Prostate gland (tissue), 2 donors: ENCODE measurements around the gene GSG1. TPM values are rescaled to one million over a fixed set of nuclear protein-coding genes. Genes with fewer than 3 reads are reported as not detected.

ENCODE experiments used
- DNase-seq: peaks from one replicate; pipeline ENCODE4 v3.0.0-alpha.2; 2019; ENCODE audit warnings: low spot score
- H3K27ac ChIP-seq, 2 donors: fragments of 200-600 bp; sonication (generic); 2 replicates each; pipeline ENCODE4 v1.5.1; 2017 to 2019
- H3K27me3 ChIP-seq: fragments of 200-600 bp; sonication (generic); replicated peaks from 2 replicates; pipeline ENCODE4 v1.5.1; 2019; ENCODE audit not compliant: insufficient read depth
- H3K36me3 ChIP-seq, 2 donors: fragments of 200-600 bp; sonication (generic); 1 replicate in 1 of 2; 2 replicates in 1 of 2; pipeline versions ENCODE4 v1.5.1 to v1.8.1; 2017 to 2019
- H3K4me1 ChIP-seq: fragments of 200-600 bp; sonication (generic); replicated peaks from 2 replicates; pipeline ENCODE4 v1.5.1; 2019
- H3K4me3 ChIP-seq, 2 donors: fragments of 200-600 bp; sonication (generic); 2 replicates each; pipeline ENCODE4 v1.5.1; 2017 to 2019
- H3K9me3 ChIP-seq: fragments of 200-600 bp; sonication (generic); 2 replicates; pipeline ENCODE4 v1.5.1; 2017
- POLR2A ChIP-seq: fragments of 450-650 bp; IDR thresholded peaks from one replicate; pipeline ENCODE4 v1.6.1; 2016; ENCODE audit warnings: antibody characterized with exemption, mild to moderate bottlenecking
- POLR2AphosphoS5 ChIP-seq: sonication (generic); formaldehyde crosslinking; IDR thresholded peaks from one replicate; pipeline ENCODE4 v1.6.1; 2017; ENCODE audit warnings: antibody characterized with exemption
- WGBS: methylation state at CpG from one replicate; pipeline ENCODE4 v1.1.5; 2018; 5-methylcytosine and 5-hydroxymethylcytosine counted together
- intact Hi-C: fragments of 100-400 bp; cut with DNase I; formaldehyde crosslinking; loops from one replicate; pipeline ENCODE4 v1.14.2; 2022
- total RNA-seq, 2 donors: library from RNA; depleted of rRNA; stranded (reverse); fragments of >200 nt; gene quantifications; one replicate each; pipeline ENCODE4 v1.1.0, GENCODE V29; 2016
- TF ChIP-seq, protein P1 (sequence below), 4 experiments: fragments of 200-600 bp in 2 of 4; fragments of 450-650 bp in 2 of 4; sonication (generic) in 2 of 4; IDR thresholded peaks; 1 replicate in 3 of 4; 2 replicates in 1 of 4; pipeline ENCODE4 v1.5.1; 2016 to 2019; ENCODE audit warnings: antibody characterized with exemption in 4 of 4, mild to moderate bottlenecking in 2 of 4, moderate library complexity in 2 of 4

Gene GSG1
- total RNA-seq, 2 donors from 2014 or later = 21.2 TPM; not detected in 1

DNA sequence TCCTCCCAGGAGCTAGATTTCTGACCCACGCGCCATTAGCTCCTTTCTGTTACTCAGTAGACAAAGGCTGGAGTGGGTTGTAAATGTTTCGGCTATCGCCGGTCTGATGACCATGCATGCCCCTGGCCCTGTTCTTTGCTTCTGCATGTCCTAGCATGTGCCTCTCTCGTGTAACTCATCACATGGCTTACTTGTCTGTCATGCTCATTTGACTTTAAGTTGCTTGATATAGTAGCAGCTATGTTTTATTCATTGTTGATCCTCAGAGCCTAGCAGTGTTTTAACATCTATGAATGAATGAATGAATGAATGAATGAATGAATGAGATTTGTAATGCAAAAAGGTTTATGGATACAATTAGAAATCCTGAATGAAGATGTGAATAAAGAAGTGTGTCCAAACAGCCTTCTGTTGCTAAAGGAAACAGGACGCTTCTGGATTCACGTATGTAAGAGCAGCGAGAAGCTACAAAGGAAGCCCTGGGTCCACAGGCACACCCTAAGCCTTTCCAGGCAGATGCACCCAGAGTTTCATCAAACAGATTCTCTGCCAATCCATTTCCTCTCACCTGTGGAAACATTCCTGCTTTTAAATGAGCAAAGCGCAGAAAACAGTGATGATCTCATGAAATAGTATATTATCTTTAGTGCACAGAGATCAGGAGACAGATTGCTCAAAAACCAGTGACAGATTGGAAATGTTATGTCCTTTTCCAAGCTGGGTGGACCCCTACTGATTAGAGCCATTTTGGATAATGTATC is 3.4 kb downstream of the GSG1 start:
- Histone ChIP-seq H3K4me3 (no peak overlapping the region), H3K36me3 (no peaks in the 10 kb centered on the region), H3K4me1 (peaks cover 17% of the 10 kb centered on the region), H3K27me3 (no peaks in the 10 kb centered on the region), H3K9me3 (no peaks in the 10 kb centered on the region), H3K27ac (peak overlapping the region; percentile 94 to 95)
- intact Hi-C loops = loop anchor here (2.0 to 10.0 kb wide), 4 partner anchors 102 to 315 kb away; partner anchors contain the start of gene APOLD1
- WGBS = 78% methylated on average over 10 of the region's 10 CpGs
- TF ChIP-seq, protein P1, sequence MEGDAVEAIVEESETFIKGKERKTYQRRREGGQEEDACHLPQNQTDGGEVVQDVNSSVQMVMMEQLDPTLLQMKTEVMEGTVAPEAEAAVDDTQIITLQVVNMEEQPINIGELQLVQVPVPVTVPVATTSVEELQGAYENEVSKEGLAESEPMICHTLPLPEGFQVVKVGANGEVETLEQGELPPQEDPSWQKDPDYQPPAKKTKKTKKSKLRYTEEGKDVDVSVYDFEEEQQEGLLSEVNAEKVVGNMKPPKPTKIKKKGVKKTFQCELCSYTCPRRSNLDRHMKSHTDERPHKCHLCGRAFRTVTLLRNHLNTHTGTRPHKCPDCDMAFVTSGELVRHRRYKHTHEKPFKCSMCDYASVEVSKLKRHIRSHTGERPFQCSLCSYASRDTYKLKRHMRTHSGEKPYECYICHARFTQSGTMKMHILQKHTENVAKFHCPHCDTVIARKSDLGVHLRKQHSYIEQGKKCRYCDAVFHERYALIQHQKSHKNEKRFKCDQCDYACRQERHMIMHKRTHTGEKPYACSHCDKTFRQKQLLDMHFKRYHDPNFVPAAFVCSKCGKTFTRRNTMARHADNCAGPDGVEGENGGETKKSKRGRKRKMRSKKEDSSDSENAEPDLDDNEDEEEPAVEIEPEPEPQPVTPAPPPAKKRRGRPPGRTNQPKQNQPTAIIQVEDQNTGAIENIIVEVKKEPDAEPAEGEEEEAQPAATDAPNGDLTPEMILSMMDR (IDR thresholded peaks at IDR 0.05) = no peak
- TF ChIP-seq POLR2A (no peak), POLR2AphosphoS5 (no peak)
- no peak for DNase-seq

DNA sequence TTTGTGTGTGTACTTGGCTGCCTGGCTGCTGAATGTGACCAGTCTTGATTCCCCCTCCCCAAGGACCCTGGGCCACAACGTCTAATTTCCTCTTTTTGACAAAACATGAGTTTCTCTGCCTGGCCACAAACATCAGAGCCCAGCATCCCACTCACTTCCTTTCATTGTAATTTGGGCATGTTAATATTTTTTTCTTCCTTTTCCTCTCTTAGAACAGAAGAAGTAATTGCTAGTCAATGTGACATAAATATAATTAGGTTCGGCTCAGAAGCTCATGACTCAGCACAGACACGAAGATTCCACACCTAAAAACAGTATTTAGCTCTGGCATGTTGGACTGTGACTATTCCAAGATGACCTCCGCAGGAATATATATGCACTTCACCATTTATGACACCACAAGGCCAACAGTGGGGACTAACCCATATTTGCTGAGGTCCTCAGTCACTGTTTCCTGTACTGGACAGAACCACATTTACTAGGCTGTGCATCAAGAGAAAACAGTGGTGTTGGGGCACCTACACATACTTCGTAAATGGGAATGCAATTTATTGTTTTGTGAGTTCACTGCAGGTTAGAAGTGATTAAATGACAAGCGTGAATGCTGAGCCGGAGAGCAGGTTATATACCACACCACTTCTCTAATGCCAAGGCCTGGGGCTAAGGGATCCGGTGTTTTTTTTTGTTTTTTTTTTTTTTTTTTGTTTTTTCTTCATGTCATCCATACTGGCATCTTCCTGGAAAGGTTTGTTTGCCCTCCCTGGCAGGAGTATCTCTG is 4.2 kb downstream of the GSG1 start:
- DNase-seq = no peak
- no peaks in the 10 kb centered on the region for H3K36me3 ChIP-seq
- peak overlapping the region; percentile 43 to 51 for H3K27ac ChIP-seq
- intact Hi-C loops = loop anchor here (2.0 to 10.0 kb wide), 3 partner anchors 114 to 314 kb away; partner anchors contain the start of gene APOLD1
- TF ChIP-seq POLR2A (no peak), POLR2AphosphoS5 (no peak)
- TF ChIP-seq, protein P1 (IDR thresholded peaks at IDR 0.05) = no peak
- H3K9me3 ChIP-seq = no peaks in the 10 kb centered on the region
- 58% methylated on average over 8 of the region's 8 CpGs for WGBS
- H3K4me1 ChIP-seq = peaks cover 17% of the 10 kb centered on the region
- H3K4me3 ChIP-seq = no peak overlapping the region
- H3K27me3 ChIP-seq = no peaks in the 10 kb centered on the region

DNA sequence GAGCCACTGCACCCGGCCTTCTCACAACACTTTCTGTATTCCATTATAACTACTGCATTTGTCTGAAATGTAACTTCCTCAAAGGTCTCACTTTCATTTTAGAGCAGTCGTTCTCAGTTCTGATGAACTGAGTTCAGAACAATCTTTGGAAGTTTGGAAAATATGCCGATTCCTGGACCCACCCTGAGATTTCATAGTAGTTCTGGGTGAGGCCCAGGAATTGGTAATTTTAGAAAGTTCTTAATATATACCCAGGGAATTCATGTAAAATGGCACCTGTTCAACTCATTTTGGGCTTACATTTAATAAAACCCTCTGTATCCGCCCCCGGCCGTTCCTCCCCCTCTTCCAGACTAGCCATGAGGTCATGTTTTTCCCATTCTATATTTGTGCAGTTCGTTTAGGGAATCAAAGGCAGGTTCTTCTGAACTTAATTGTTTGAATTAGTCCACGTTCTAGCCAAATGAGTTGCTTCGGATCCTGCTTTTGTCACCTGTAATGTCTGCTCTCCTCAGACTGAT is 5.9 kb downstream of the GSG1 start:
- Histone ChIP-seq H3K9me3 (no peaks in the 10 kb centered on the region), H3K36me3 (no peaks in the 10 kb centered on the region), H3K27me3 (no peaks in the 10 kb centered on the region), H3K4me1 (peaks cover 17% of the 10 kb centered on the region), H3K27ac (peak overlapping the region; percentile 43 to 51), H3K4me3 (peak overlapping the region in 1 of 2 donors; percentile 0)
- no peak for DNase-seq
- intact Hi-C loops = loop anchor here (2.0 to 10.0 kb wide), 3 partner anchors 115 to 313 kb away; partner anchors contain the start of gene APOLD1
- TF ChIP-seq POLR2AphosphoS5 (no peak), POLR2A (no peak)
- TF ChIP-seq, protein P1 (IDR thresholded peaks at IDR 0.05) = no peak
- 39% methylated on average over 9 of the region's 9 CpGs for WGBS

DNA sequence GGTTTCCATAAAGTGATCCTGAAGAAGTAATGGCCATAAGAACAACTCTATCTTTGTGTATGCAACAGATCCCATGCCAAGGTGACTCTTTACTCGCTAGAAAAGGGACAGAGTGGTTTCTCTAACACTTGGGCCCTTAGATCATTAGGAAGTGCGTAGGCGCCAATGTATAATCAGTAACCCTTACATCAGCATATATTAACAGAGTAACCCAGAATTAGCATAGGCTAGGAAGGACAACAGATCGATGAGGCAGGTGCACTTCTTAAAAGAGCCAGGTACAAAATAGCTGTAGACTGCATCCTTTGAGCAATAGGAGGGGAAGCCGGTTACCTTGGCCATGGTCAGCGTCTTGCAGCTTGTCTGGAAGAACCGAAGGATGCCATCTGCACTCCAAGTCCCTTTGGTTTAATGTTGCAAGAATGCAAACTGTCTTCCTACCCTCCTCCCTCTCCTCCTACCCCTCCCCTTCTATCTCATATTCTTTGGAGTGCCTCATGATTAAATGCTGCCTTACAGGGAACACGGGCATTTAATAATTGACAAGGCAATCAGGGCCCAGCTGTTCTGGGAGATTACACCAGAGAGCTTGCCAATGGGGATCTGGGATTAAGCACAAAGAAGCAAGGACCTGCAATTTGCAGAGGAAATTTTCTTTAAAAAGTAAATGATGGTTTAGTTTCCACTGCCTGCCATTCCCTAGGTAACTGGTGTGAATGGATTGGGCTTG is 8.0 kb downstream of the GSG1 start:
- Histone ChIP-seq H3K27ac (no peak overlapping the region), H3K9me3 (no peaks in the 10 kb centered on the region), H3K4me1 (peaks cover 10% of the 10 kb centered on the region), H3K4me3 (no peak overlapping the region), H3K27me3 (no peaks in the 10 kb centered on the region), H3K36me3 (no peaks in the 10 kb centered on the region)
- TF ChIP-seq POLR2AphosphoS5 = no peak
- TF ChIP-seq, protein P1 (IDR thresholded peaks at IDR 0.05) = no peak
- no peak for TF ChIP-seq POLR2A
- no peak for DNase-seq
- intact Hi-C loops = loop anchor here (10.0 kb wide), 2 partner anchors 181 to 311 kb away; partner anchors contain the start of gene APOLD1
- 89% methylated on average over 8 of the region's 8 CpGs for WGBS
